ENCODE measurements around the gene CBARP. TPM values are rescaled to one million over a fixed set of nuclear protein-coding genes. Genes with fewer than 3 reads are reported as not detected.
"Not testable (repeated sequence)": the region's sequence is repeated elsewhere in the genome, so short reads cannot be mapped to it uniquely, and the experiment has no call there.

CBARP gene
- total RNA-seq, 1 donor from 2014 or later, result 5.3 TPM

DNA sequence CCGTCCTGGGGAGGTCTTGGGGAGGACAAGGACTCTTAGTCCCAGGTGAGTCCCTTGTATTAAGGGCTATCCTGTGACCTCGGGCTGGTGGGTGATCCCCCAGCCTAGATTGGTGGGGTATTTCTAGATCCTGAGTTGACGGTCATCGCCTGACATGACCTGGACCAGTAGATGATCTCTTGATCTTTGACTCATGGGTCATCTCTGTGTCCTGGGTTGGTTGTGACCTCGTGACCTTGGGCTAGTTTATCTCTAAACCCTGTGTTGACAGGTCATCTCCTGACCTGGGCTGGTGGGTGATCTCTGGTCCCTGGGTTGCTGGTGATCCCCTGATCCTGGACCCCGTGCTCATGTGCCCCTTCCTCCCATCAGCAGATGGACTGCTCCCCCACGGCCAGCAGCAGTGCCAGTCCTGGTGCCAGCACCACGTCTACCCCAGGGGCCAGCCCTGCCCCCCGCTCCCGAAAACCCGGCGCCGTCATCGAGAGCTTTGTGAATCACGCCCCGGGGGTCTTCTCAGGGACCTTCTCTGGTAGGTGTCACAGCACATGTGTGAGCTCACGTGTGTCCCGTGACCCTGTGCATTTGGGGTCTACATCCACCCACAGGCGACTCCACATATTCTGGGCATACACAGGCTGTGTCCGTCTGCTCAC lies 16.9 kb upstream of the CBARP start:
- no peak for FAIRE-seq
- no peak for DNase-seq (ENCODE audit: low spot score in 2 of 2)

DNA sequence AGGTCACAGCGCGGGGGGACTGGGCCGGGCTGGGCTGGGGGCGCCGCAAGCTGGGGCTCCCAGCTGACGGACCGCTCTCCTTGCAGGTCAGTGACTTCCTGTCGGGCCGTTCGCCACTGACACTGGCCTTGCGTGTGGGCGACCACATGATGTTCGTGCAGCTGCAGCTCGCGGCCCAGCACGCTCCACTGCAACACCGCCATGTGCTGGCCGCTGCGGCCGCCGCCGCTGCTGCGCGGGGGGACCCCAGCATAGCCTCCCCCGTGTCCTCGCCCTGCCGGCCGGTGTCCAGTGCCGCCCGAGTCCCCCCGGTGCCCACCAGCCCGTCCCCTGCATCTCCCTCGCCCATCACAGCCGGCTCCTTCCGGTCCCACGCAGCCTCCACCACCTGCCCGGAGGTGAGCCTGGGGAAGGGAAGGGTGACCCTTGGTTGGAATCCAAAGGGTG lies 16.3 kb upstream of the CBARP start:
- no peak for FAIRE-seq
- peak in 1 of 2 donors; percentile 73 for DNase-seq (ENCODE audit: low spot score in 2 of 2)

DNA sequence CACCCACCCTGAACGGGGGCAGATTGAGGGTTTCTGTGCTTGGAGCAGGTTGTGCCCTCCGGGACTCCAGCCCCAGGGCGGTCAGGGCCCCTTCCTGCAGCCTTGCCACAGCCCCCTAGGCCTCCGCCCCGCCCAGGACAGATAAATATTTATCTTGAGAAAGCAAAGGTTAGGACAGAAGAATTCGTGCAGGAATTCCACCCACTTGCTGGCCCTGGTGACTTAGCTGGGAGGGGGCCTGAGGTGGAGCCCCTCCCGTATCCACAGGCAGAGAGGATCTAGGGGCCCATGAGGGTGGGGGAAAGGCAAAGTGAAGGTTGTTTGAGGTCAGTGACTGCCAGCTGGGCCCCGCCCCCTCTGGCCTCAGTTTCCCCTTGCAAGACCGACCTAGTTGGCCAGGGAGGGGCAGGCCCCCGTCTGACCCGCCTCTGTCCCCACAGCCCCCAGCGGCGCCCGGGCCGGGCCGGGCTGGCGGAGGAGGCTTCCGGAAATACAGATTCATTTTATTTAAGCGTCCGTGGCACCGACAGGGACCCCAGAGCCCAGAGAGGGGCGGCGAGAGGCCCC lies 15.8 kb upstream of the CBARP start:
- FAIRE-seq, result no peak

DNA sequence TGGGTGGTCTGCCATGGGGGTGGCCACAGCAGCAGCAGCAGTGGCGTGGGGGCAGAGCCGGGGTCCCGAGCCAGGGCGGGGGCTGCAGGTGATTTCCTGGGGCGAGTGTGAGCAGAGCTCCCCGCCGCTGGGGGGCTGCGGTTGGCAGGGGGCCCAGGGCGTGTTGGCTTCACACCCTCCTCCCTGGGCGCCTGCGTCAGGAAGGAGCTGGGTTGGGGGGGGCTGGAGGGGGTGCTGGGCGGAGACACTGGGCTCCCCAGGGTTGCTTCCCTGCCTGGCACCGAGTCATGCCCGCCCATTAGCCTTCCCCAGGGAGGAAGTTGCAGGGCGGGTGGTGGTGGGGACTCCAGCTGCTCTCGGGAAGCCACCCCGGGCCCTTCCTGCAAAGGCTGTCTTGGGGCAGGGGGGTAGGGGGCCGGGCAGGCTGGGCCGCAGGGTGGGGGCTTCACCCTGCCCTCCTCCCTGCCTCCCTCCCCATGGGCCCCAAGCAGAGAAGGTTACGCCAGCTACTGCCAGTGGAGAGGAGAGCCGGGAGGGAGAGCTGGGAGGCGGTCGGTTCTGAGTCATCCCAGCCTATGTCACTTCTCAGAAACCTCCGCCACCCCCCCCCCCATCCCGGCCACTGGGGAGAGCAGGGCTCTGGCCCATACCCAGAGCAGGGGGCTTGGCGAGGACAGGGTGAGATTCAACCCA lies 15.2 kb upstream of the CBARP start:
- peak; percentile 83 to 87 for DNase-seq (ENCODE audit: low spot score in 2 of 2)
- no peak for FAIRE-seq

More for the DNA sequence above, 15.8 kb upstream of the CBARP start:
- DNase-seq (ENCODE audit: low spot score in 2 of 2), result no peak

DNA sequence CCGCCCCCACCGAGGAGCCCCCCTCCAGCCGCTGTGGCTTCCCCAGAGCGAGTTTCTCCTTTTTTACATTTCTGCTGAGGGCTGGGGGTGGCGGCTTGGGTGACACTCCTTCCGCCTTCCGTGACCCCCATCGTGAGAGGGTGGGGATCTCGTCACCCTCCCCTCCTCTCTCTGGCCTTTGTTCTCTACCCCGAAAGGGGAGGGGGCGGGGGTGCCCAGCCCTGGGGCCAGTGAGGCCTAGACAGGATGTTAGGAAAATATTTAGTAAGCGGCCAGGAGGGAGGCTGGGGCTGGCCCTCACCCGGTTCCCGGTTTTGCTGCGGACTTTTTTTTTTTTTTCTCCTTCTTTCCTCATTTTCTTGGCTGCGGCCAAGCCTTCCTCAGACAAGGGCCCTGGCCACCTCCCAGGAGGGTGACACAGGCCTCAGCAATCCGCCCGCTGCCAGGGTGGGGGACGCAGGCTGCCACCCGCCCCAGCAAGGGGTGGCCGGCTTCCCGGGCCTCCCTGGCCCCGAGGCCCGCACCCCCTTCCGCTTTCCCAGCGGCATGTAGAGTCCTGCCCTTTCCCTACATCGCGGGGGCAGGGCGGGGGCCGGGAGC lies 14.5 kb upstream of the CBARP start:
- peak; percentile 60 to 76 for DNase-seq (ENCODE audit: low spot score in 2 of 2)
- no peak for FAIRE-seq

DNA sequence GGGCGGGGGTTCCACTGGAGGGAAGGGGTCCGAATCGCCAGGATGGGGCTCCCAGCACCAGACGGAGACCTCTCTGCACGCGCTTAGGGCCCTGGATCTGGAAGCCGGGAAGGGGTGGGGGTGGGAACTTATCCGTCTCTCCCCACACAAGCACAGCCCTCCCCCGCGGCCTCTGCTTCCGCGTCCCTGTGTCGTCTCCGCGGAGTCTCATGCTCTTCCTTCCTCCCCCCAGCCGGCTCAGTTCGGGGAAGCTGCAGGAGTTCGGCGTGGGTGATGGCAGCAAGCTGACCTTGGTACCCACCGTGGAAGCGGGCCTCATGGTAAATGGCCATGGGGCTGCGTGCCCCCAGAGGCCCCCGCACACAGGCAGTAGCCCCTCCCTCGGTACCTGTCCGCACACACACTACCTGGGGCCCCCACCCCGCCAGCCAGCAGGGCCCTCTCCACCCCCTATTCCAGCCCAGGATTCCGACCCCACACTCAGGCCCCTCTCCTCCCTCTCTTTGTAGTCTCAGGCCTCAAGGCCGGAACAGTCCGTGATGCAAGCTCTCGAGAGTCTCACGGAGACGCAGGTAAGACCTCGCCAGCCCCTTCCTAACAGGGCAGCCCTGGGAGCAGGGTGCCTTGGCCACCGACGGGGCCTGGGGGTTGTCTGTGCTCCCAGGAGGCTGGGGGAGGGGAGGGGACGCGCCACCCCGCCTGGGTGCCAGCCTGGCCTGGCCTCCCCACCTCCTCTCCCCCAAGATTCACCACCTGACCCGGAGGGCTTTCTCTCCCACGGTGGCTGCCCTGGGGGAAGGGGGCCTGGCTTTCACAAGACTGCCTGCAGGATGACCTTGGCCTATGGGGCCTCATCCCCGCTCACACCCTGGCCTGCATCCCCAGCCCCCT lies 13.8 kb upstream of the CBARP start:
- no peak for DNase-seq (ENCODE audit: low spot score in 2 of 2)

DNA sequence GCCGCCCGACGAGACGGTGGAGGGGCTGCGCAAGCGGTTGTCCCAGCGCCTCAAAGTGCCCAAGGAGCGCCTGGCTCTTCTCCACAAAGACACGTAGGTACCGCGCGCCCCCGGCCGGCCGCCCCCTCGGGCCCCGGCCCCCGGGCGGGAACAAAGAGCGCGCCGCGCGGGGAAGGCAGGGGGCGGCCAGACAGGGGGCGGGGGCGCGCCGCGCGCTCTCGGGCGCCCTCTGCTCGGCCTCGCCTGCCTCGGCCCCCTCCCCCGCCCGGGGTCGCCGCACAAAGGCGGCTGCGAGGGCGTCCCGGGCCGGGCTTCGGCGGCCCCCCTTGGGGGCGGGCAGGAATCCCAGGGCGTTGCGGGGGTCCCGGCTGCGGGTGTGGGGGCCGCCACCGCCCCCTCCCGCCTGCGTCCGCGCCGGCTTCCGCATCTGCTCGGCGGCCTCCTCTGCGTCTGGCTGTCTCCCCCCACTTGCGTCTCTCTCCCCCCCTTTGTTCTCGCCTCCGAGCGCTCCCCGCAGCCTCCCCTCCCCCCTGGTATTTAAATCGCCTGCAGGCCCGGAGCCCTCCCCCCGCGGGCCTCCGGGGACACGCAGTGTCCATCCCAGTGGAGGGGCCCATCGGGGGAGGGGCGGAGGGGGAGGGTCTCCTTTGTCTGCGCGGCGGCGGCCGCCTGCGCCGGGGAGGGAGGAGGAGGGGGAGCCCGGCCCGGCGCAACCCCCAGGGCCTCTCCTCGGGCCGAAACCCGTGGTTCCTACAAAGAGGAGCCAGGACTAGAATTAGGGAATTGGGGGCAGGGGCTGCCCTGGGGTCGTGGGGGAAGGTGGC lies 12.8 kb upstream of the CBARP start:
- DNase-seq (ENCODE audit: low spot score in 2 of 2), result peak in 1 of 2 donors; percentile 80
- no peak for FAIRE-seq

More for the DNA sequence above, 13.8 kb upstream of the CBARP start:
- FAIRE-seq, result no peak

DNA sequence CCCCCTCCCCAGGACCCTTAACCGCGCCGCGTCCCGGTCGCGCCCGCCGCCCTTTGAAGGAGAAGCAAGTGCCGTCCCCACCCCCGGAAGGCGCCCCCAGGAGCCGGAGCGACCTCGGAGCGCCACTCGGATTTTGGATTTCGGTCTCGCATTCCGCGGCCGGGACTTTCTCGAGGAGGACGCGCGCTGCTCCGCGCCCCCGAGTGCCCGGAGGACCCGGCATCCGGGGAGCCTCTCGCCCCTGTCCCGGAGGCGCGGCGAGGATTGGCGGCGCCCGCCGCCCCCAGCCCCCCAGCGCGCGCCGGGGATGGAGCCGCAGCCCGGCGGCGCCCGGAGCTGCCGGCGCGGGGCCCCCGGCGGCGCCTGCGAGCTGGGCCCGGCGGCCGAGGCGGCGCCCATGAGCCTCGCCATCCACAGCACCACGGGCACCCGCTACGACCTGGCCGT lies 12.2 kb upstream of the CBARP start:
- FAIRE-seq, result no peak
- DNase-seq (ENCODE audit: low spot score in 2 of 2), result no peak

DNA sequence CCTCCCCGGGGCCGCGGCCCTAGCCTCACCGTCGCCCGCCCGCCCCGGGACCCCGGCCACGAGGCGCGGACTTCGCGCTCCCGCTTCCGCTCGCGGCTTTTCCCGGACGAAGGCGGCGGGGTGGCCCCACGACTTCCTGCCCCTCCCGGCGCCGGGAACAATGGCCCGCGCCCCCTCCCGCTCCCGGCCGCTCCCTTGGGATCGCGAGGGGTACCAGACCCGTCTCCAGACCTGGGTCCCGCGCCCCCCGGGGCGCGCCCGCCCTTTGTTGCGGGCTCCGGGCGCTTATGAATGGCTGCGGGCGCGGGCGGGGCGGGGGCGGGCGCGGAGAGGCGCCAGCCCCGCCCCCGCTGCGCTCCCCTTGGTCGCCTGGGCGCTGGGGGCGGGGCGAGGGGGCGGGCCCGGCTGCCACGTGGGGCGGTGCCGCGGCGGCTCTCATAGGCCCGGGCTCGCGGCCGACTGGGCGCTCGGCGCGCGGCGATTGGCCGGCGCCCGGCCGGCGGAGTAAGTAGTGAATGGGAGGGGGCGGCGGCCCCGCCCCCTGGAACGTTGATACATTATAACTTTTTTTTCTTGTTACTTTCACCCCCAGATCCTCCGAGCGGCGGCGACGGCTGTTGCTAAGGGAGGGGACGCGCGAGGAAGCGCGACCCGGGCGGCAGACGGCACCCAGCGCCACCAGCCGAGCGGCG lies 11.6 kb upstream of the CBARP start:
- FAIRE-seq (no peak), DNase-seq (ENCODE audit: low spot score in 2 of 2) (peak; percentile 89 to 98)

DNA sequence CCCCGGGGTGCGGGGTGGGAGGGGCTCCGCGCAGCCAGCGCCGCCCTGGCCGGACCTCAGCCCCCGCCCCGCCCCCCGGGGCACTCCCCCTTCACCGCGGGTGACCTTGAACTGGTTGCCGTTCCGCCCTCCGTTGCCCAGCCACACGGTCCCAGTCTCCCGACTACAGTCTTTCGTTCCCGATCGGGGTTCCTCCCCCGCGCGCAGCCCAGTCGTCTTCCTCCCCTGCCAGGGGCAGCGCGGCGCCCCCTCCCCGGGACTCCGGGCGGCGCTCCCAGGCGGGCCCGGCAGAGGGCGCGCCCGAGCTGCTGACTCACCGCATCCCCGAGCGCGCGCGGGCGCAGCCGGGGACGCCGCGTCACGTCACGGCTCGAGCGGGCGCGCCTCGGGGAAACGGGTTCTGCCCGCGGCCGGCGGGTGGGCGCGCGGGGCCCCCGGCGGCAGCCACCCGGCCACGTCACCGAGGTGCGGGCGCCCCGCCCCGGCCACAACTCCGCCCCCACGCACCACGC lies 11.0 kb upstream of the CBARP start:
- no peak for FAIRE-seq
- DNase-seq (ENCODE audit: low spot score in 2 of 2), result peak; percentile 75 to 89

DNA sequence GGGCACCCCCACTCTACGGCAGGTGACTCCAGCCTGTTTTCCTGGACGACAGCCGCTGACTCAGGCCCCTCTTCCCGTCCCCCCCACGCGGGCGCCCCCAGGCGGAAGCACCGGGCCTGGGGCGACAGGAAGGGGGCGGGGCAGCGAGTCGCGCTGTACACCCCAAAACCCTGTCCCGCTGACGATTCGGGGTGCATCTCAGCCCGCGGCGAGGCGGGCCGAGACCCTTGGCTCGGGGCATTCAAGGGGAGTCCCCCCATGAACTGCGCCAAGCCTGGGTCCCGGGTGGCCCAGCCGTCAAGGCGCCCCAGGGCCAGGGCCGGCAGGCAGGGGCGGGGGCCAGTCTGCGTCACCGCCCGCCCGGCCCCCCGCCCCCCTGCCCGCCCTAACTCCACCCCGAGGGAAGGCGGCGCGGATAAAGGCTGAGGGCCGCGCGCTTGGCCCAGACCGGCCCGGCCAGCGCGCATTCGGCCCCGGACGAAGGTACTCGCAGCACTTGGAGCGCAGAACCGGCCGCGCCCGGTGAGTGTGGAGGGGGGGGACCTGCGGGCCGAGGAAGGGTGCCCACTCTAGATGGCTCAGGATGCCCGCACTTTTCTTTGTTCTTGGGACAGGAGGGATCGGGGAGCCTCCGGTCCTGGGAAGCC lies 10.5 kb upstream of the CBARP start, which contains the start of gene MIDN:
Gene MIDN (plus strand): TSS at position 445 of the 647 bp plus-strand sequence. CDS start 1,714 bp downstream, outside the sequence.
- FAIRE-seq (no peak), DNase-seq (ENCODE audit: low spot score in 2 of 2) (peak; percentile 78 to 83)

DNA sequence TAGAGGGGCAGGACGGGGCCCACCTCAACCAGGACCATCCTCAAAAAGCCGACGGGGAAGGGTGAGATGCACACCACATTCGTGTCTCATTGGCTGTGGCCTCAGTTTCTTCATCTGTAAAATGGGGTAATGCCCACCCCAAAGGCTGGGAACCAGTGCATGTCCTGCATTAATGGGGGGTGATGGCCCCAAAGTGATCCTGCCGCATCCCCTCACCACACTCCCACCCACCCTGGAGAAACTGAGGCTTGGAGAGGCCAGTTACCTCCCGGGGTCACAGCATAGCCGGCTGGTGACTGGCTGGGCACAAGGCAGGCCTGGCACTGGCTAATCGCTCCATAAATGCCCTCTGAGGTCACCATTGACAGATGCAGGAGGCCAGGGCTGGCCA lies 9.9 kb upstream of the CBARP start:
- FAIRE-seq (no peak), DNase-seq (ENCODE audit: low spot score in 2 of 2) (no peak)

DNA sequence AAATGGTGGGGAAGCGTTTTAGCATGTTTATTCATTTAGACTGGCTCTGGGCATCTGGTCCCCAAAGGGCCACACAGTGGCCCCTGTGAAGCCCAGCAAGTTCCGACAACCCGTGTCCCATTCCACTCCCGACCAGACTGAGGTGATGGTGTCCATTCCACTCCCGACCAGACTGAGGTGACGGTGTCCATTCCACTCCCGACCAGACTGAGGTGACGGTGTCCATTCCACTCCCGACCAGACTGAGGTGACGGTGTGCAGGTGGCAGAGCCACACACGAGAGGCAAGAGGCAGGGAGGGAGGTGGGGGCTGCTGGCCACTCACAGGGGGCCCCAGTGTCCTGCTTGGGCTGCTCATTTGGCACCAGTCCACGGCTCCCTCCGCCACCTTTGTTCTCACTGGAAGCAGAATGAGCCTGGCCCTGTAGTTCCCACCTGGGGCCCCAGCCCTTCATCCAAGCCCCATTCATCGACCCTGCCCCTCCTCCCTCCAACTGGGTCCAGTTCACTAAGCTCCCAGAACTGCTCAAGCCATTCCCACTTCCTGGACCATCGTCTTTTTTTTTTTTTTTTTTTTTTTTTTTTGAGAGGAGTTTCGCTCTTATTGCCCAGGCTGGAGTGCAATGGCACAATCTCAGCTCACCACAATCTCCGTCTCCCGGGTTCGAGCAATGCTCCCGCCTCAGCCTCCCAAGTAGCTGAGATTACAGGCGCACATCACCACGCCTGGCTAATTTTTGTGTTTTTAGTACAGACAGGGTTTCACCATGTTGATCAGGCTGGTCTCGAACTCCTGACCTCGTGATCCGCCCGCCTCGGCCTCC lies 8.7 kb upstream of the CBARP start:
- not testable (repeated sequence) for FAIRE-seq; DNase-seq (ENCODE audit: low spot score in 2 of 2)

DNA sequence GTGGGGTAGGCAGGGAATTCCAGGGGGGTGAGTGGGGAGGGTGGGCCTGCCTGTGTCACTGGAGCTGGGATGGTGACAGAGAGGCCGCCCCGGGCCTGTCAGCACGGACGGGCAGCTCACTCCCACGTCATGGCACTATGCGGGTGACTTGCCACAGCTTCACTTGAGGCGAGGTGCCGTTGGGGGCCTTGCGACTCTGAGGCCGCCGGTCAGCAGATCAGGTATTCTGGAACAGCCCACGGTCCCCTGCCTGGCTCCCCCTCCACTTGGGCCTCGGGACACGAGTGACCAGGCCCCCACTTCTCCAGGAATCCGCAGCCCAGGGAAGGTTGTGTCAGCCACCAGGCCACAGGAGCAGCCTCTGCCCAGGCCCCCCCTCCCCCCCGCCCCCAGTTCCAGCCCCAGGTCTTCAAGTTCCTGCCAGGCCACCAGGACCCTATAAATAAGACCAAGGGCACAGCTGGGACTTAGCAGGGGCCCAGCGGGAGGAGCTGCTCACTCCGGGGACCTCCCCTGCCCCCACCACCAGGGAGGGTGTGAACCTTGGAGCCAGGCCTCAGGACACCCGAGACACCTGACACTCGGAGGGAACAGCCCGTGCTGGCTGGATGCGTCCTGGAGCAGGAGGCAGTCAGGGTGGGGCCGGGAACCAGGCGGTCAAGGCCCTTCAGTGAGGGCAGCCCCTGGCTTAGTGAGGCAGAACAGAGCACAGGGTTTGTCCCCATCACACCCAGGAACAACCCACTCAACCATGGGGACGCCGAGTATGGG lies 7.9 kb upstream of the CBARP start:
- no peak for DNase-seq (ENCODE audit: low spot score in 2 of 2)
- no peak for FAIRE-seq

DNA sequence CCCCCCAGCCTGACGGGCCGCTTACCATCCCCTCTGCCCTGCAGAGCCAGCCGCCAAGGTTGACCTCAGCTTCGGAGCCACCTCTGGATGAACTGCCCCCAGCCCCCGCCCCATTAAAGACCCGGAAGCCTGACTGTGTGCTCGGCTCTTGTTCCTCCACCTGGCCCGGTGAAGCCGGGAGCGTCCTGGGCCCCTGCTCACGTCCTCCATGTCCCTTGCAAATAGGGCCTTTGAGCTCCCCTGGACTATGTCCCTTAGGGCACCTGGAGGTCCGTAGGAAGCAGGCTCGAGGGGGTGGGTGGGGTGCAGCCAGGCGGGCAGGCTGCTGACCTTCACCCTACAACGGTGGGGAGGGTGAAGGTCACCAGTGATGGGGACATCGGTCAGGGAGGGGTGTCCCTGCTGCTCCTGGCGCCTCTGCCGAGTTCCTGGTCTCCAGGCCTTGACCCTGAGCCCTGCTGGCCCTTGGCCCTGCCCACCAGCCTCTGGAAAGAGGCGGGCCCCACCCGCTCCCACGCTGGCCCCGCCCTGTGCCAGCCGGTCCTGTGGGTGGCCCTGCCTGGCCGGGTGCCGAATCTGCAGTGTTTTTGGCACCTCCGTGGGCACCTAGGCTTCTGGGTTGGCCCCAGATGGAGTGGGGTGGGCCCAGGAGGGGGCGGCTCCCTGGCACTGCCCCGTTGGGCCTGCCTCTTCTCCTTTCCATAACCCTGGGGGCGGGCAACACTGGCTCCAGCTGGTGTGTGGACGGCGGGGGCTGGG lies 7.1 kb upstream of the CBARP start:
- no peak for FAIRE-seq
- DNase-seq (ENCODE audit: low spot score in 2 of 2), result no peak

Data from frontal cortex (tissue), 4 donors.